GM19395 (cell line): ENCODE measurements around the gene TPRA1.
"Not testable (repeated sequence)": the region's sequence is repeated elsewhere in the genome, so short reads cannot be mapped to it uniquely, and the experiment has no call there.

Experiments used
- ATAC-seq: cut with Tn5 transposase; IDR thresholded peaks from one replicate; pipeline ENCODE4 v1.9.1; 2021; ENCODE audit warnings: mild to moderate bottlenecking, moderate library complexity; ENCODE audit not compliant: unreplicated experiment

The TPRA1 gene

DNA sequence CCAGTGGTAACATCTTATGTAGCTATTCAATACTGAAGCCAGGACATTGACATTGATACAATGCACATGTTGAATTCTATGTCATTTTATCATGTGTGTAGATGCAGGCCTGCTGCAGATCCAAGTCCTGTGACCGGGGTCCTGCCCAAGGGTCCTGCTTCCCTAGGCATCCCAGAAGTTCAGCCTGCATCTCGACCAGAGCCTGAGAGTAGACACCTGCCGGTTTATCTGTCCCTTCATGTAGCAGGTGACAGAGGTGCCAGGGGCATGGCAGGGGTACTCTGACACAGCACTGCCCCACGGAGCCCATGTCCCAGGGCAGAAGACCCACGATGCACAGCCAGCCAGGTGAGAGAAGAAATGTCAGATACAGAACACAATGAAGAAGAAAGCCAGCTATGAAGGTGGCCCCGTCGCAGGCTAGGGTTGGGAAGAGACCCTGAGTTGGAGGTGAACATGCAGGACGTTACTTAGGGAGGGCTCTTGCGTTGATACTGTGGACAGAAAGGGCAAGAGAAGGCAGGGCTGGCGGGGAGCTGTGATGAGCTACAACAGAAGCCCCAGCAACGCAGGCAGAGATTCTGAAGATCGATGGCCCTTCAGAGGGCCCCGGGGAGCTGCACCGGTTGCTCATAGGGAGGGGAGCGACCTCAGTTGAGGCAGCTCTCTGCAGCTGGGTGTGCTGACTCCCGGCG lies 51.0 kb downstream of the TPRA1 start:
- no peak for ATAC-seq

DNA sequence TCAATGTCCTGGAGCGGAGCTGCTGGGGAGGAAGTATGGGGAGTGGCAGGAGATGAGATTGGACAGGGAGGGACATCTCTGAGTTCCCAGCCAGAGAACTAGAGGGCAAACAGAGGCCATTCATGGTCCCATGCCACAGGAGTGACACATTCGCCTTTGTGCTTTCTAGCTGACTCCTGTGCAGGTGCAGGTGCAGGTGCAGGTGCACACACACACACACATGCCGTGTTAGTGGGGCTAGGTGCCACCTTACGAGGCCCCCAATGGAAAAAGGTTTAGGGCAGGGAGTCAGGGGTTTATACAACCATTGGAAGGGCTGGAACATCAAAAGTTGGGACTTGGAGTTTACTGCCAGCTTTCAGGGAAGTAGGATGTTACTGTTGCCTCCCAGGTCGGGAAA lies 52.0 kb downstream of the TPRA1 start:
- no peak for ATAC-seq

DNA sequence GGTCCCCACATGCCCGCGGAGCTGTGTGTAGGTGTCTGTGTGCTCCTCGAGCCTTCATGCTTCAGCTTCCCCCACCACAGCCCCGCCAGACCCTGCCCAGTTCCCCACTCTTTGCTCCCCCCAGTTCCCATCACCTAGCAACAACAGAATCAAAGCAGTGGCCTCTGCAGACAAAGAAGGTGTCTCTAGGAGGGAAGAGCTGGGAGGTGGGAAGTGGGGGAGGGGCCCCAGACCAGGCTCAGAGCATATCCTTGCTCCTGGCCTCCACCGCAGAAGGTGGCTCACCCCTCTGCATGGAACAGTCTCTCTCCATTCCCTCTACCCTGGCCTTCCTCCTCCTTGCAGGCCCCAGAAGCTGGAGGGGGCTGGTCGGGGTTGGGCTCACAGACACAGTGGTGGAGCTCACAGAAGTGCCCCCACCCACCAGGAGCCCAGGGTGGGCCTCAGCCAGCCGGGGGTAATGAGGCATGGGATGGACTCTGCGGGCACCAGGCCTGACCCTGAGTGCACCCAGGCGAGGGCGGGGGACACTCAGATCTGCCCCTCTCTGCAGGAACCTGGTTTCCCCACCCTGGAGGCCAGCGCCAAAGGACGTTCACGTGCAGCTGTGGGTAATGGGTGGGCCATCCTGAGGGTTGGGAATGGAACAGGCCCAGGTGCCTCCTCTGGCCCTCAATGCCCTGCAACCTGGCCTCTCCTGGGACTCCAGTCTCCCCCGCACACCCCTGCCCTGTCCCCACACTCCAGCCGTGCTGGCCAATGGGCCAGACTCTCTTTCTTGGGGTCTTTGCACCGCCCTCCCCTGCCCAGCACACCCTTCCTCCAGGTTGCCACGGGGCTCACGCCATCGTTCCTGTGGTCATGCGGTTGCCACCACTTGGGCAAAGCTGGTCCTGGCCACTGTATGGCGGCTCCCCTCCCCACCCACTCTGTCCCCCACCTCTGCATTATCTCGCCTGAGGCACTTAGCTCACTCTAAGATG lies 53.4 kb downstream of the TPRA1 start:
- no peak for ATAC-seq

DNA sequence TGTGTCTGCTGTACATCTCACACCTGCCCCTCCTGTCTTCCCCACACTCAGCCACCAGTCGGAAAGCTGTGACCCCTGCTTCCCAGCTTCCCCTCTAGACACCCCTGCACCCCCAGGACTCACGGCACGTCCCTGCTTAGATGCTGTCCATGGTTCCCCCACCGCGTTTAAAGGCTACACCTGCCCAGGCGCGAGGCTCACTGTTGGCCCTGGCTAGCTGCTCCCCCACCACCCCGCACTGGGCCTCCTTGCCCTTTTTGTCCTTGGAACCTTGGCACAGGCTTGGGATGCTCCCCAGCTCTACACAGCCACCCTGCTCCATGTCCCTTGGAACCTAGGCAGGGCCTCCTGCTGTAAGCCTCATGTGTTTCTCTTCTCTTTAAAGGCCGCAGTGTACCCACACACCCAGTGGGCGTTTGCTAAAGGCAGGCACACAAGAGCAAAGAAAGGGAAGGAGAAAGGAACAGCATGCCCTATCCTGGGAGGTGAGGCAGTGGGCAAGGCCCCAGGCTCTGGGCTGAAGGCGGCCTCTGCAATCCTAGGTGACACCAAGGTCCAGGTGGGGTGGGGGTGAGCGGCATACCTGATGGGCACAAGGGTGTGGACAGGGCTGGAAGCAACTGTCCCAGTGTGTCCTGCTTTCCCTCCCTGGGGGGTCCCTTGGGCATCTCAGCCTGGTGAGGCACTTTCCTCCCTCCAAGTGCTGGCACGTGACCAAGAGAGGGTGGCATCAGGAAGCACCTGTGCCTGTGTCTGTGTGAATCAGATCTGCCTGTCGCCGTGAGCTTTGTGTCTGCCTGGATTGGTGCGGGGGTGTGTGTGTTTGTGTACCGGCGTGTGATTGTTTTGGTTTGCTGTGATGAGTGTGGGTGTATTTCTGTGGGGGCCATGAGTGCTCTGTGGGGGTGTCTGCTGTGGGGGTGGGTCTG lies 54.4 kb downstream of the TPRA1 start:
- ATAC-seq = no peak

DNA sequence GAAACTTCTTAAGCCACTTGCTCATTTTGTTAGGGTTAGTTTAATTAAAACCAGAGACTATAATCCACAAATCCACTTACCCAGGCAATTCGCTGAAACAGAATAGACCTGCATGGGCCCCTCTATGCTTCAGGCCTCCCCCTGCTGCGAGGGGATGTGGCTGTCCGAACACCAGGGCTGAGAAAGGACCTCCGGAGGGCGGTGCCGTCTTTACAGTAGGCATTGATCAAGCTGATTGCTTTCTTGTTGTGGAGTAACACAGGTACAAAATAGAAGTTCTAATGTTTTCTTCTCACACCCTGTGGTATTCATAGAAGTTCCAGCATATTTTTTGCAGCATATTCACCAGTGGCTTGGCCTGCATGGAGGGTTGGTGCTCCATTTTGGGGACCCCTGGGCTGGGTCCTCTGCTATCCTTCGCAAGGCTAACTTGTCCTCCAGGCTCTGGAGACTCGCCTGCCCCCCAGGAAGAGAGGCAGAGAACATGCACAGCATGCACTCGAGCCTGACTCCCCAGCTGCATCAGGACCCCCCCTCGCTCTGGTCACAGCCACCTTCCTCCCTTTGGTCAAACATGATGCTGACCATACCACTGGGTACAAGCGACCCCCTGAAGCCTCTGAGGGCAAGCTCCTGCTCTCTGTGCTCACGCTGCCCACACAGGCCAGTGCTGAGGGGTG lies 55.3 kb downstream of the TPRA1 start:
- no peak for ATAC-seq

DNA sequence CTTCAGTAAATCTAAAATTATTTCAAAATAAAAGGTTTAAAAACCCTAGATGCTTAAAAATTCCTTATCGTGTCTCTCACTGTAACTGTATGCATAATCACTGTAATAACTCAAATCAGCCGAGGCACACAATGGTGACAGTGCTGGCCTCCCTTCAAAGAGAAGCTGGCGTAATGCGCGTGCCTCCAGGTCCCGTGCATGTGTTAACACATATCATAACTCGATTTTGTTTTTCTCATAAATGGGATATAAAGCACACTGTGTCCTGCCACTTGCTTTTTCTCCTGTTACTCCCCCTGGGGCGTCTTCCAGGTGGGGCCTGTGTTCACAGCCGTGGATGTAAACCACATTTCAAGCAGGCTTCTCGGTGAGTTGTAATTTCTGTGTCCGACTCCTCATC lies 56.0 kb downstream of the TPRA1 start:
- ATAC-seq = no peak

DNA sequence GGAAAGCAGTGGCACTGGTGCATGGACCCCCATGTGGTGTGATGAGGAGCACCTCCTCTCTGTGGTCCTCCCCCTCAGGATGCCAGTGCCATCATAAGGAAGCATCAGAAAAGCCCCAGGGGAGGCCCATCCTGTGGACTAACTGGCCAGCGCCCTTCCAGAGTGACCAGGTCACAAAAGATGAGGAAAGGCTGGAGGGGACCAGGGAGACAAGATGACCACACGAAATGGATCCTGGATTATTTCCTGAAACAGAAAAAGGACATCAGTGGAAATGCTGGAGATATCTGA lies 56.4 kb downstream of the TPRA1 start:
- ATAC-seq = no peak

DNA sequence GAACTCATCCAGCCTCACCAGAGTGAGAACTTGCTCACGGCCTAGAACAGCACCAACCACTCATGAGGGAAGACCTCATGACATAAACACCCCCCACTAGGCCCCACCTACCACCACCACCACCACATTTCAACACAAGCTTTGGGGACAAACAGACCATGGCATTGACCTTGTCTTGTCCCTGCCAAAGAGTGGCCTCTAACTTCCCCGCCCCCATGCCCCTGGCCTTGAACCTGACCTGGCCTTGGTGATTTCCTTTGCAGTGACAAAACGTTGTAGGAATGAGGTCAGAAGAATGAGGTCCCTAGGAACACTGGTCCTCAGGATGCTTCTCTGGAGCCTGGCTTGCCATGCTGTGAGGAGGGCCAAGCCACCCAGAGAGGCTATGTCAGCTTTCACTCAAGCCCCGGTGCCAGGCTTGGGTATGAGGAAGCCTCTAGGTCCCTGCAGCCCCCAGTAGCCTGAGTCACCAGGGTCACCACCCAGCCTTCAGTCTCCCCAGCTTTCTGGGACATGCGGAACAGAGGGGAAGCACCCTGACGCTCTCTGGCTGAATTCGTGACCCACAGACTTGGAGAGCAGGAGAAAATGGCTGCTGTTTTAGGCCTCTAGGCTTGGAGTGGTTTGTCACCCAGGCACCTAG lies 57.9 kb downstream of the TPRA1 start:
- ATAC-seq = no peak

DNA sequence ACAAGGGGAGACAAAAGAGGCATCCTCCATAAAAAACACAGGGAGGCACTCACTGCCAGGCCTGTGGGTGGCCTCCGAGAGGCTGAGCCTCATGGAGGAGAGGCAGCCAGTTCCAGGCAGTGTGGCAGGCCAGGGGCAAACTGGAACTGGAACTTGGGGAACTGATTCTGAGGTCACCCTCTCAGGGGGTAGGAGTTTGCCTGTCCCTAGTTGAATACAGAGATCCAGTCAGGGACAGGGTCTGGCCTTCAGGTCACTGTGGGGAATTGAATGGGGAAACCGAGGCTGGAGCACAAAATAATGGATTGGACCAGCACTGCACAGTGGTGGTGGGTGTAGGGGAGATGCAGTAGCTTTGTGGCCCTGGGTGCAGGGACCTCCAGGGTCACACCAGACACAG lies 58.7 kb downstream of the TPRA1 start:
- no peak for ATAC-seq

DNA sequence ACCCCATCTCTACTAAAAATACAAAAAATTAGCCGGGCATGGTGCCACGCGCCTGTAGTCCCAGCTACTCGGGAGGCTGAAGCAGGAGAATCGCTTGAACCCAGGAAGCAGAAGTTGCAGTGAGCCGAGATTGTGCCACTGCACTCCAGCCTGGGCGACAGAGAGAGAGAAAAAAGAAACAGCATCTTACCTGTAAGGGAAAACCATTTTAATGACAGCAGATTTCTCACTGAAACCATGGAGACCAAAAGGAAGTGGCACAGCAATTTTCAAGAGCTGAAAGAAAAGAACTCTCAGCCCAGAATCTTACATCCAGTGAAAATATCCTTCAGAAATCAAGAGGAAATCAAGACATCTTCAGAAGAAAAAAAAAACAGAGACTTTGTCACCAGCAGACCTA lies 59.7 kb downstream of the TPRA1 start:
- ATAC-seq = not testable (repeated sequence)

DNA sequence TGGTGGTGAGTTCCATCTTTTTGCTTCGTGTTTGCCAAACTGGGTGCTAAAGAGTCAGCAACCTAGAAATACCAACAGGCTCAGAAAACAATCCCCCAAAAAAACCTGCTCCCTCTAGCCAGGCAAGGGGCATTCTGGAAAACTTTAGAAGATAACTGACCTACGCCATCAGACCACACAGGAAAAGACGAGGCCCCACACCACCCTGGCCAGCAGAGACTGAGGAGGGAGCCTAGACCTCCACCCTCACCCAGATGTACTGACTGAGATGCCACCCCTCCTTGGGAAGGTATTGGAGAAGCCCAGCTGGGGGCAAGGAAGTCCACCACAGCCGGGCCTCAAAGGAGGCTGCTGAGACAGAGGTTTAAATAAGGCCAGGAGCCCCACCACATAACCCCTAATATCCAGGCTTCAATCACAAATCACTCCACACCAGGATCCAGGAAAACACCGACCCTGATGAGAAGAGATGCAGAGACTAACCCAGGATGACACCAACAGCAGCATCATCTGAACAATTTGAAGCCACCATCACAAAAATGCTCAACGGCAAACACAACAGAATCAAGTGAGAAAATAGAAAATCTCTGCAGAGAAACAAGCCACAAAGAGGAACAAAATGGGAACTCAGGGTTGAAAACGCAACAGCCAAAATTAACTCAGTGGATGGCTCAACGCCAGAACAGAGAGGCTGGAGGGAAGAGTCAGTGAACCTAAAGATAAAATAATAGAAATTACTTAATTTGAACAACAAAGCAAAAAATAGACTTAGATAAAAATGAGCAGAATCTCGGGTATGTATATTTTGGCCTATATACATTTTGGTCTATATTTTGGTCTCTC lies 61.0 kb downstream of the TPRA1 start:
- no peak for ATAC-seq

DNA sequence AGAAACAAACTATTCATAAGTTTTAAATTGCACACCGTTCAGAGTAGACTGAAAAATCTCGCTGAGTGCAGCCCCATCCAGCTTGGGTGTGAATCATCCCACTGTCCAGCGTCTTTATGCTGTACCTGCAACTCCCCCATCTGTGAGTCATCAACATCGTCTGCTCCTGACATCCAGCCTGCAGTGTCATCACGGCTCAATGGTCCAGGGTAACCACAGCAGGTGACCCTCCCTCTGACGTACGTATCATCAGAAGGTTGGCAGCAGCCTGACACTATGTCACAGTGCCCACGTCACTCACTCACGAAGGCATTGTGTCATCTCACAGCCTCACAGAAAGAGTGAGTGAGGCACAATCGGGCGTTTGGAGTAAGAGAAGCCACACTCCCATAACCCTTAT lies 65.2 kb downstream of the TPRA1 start:
- ATAC-seq = no peak

DNA sequence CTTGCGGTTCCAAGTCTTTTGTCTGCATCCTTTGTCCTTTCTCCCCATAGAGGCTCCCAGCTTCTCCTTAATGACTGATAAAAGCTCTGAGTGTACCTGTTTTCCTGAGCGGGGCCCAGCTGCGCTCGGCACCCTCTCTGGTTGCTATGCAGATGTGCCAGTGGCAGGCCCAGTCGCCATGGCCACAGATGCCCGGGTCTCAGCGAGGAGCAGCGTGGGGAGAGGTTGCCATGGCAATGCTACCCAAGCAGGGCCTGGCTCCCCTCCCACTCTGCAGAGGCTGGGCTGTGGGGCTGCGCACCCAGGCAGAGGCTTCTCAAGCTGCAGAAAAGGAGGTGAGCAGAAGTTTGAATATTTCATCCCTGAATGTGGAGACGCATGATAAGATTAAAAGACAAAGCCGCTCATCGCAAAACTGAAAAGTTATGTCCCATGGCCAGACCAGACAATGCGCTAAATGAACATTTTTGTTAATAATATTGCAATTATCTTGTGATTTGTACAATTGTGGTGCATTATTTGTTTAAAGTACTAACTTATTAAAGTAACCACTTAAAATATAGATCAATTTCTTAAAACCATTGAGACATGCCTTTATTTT lies 66.1 kb downstream of the TPRA1 start:
- no peak for ATAC-seq
